ENCODE results near the gene ELMO1. TPM values are rescaled to one million over a fixed set of nuclear protein-coding genes. Genes with fewer than 3 reads are reported as not detected.

The ELMO1 gene
- total RNA-seq, 1 donor from 2014 or later = 139 TPM

GRCh38 chr7:36900988-36901710, 547.5 kb downstream of the ELMO1 start:
- intact Hi-C loops (cut with micrococcal nuclease) = no loop called here

GRCh38 chr7:36898186-36898585, 550.5 kb downstream of the ELMO1 start:
- intact Hi-C loops (cut with micrococcal nuclease) = no loop called here

- intact Hi-C loops (cut with micrococcal nuclease) = no loop called here
These were observed 551.6 kb downstream of the ELMO1 start for GRCh38 chr7:36896956-36897590.

GRCh38 chr7:36896418-36896817, 552.2 kb downstream of the ELMO1 start:
- intact Hi-C loops (cut with micrococcal nuclease) = no loop called here

- intact Hi-C loops (cut with micrococcal nuclease) = no loop called here
These were observed 553.5 kb downstream of the ELMO1 start for GRCh38 chr7:36895192-36895591.

- intact Hi-C loops (cut with micrococcal nuclease) = no loop called here
These were observed 554.5 kb downstream of the ELMO1 start for GRCh38 chr7:36894190-36894589.

GRCh38 chr7:36889182-36889581, 559.5 kb downstream of the ELMO1 start:
- intact Hi-C loops (cut with micrococcal nuclease) = no loop called here

GRCh38 chr7:36887969-36888368, 560.7 kb downstream of the ELMO1 start:
- intact Hi-C loops (cut with micrococcal nuclease) = no loop called here

GRCh38 chr7:36887233-36887632, 561.4 kb downstream of the ELMO1 start:
- intact Hi-C loops (cut with micrococcal nuclease) = no loop called here

- intact Hi-C loops (cut with micrococcal nuclease) = no loop called here
These were observed 563.8 kb downstream of the ELMO1 start for GRCh38 chr7:36884910-36885309.

- intact Hi-C loops (cut with micrococcal nuclease) = no loop called here
These were observed 564.3 kb downstream of the ELMO1 start for GRCh38 chr7:36884351-36884750.

GRCh38 chr7:36881233-36881874, 567.3 kb downstream of the ELMO1 start:
- intact Hi-C loops (cut with micrococcal nuclease) = no loop called here

- intact Hi-C loops (cut with micrococcal nuclease) = no loop called here
These were observed 568.6 kb downstream of the ELMO1 start for GRCh38 chr7:36880108-36880507.

GRCh38 chr7:36879021-36879420, 569.6 kb downstream of the ELMO1 start:
- intact Hi-C loops (cut with micrococcal nuclease) = loop anchor here (10.0 kb wide), 1 partner anchor 184 kb away; no protein-coding TSS in a partner anchor

- intact Hi-C loops (cut with micrococcal nuclease) = loop anchor here (10.0 kb wide), 1 partner anchor 183 kb away; no protein-coding TSS in a partner anchor
These were observed 570.4 kb downstream of the ELMO1 start for GRCh38 chr7:36878288-36878687.

GRCh38 chr7:36875794-36876193, 572.9 kb downstream of the ELMO1 start:
- intact Hi-C loops (cut with micrococcal nuclease) = loop anchor here (10.0 kb wide), 1 partner anchor 181 kb away; no protein-coding TSS in a partner anchor

GRCh38 chr7:36874041-36874440, 574.6 kb downstream of the ELMO1 start:
- intact Hi-C loops (cut with micrococcal nuclease) = loop anchor here (10.0 kb wide), 1 partner anchor 179 kb away; no protein-coding TSS in a partner anchor

- intact Hi-C loops (cut with micrococcal nuclease) = loop anchor here (10.0 kb wide), 1 partner anchor 177 kb away; no protein-coding TSS in a partner anchor
These were observed 576.8 kb downstream of the ELMO1 start for GRCh38 chr7:36871863-36872262.

- intact Hi-C loops (cut with micrococcal nuclease) = loop anchor here (10.0 kb wide), 1 partner anchor 177 kb away; no protein-coding TSS in a partner anchor
These were observed 577.3 kb downstream of the ELMO1 start for GRCh38 chr7:36871355-36871738.

- intact Hi-C loops (cut with micrococcal nuclease) = loop anchor here (10.0 kb wide), 1 partner anchor 176 kb away; no protein-coding TSS in a partner anchor
These were observed 577.9 kb downstream of the ELMO1 start for GRCh38 chr7:36870625-36871354.

- intact Hi-C loops (cut with micrococcal nuclease) = no loop called here
These were observed 579.8 kb downstream of the ELMO1 start for GRCh38 chr7:36868727-36869411.
